ENCODE results near the gene IGLL5. TPM values are rescaled to one million over a fixed set of nuclear protein-coding genes. Genes with fewer than 3 reads are reported as not detected.

IGLL5 gene
- total and polyA plus RNA-seq, 12 donors: 0.26 to 4.4 (median 0.71) TPM; not detected in 5

DNA sequence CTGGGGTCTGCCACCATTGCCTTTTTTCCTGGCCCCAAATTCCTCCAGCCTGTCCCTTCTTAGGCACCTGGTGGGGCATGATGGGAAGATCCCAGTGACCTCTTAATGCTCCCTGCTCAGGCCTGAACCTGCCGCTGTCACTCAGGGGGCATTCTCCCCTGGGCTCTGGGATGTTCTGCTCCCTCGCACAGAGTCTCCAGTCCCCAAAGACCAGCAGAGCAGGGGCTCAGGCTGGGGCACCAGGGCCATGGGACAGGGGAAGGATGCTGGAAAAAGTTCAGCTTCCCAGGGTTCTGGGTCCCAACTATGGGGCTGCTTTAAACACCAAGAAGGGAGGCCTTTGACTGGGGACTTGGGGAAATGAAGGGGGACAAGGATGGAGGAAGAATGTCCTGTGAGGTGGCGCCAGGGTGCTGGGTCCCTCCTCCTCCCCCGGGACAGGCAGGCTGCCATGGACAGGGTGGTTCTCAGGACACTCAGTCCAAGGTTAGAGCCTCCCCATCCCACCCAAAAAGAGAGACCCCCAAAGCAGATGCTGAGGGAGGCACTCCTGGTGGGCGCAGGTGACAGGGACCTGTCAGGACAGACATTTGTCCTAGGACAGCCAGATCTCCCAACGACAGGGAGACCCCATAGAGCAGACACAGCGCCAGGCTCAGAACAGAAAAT, 30.8 kb downstream of the IGLL5 start:
- Histone ChIP-seq H3K27me3 (no peaks in the 10 kb centered on the region), H3K27ac (no peak overlapping the region), H3K36me3 (no peaks in the 10 kb centered on the region), H3K4me1 (no peaks in the 10 kb centered on the region), H3K9me3 (no peaks in the 10 kb centered on the region), H3K4me3 (no peak overlapping the region)
- intact Hi-C loops (cut with DNase I): no loop called here
- TF ChIP-seq, protein P1, sequence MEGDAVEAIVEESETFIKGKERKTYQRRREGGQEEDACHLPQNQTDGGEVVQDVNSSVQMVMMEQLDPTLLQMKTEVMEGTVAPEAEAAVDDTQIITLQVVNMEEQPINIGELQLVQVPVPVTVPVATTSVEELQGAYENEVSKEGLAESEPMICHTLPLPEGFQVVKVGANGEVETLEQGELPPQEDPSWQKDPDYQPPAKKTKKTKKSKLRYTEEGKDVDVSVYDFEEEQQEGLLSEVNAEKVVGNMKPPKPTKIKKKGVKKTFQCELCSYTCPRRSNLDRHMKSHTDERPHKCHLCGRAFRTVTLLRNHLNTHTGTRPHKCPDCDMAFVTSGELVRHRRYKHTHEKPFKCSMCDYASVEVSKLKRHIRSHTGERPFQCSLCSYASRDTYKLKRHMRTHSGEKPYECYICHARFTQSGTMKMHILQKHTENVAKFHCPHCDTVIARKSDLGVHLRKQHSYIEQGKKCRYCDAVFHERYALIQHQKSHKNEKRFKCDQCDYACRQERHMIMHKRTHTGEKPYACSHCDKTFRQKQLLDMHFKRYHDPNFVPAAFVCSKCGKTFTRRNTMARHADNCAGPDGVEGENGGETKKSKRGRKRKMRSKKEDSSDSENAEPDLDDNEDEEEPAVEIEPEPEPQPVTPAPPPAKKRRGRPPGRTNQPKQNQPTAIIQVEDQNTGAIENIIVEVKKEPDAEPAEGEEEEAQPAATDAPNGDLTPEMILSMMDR (IDR thresholded peaks at IDR 0.05): no peak
- no peak for DNase-seq
- WGBS, 2 donors: 78% methylated on average over 7 of the region's 7 CpGs
- ATAC-seq: no peak

DNA sequence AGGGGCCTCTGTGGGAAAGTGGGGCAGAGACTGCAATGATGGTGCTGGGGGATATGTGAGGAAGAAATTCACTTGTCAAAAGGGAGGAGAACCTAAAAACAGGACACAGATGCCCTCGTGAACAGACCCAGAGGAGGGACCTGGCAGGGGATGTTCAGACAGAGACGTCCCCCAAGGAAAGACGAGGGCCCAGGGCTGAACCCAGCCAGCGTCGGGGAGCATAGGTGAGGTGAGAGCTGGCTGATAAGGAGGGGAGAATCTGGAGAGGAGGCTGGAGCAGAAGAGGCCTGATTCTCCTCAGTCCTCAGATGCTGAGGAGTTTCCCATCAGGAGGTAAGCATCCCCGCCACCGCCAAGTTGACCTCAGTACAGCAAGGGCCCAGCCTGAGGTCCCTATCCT, 31.4 kb downstream of the IGLL5 start:
- 87 to 90% methylated on average over 7 of the region's 7 CpGs for WGBS, 2 donors
- ATAC-seq (no peak), DNase-seq (no peak)
- H3K27me3 ChIP-seq: peaks cover 0 to 4% (median 0%) of the 10 kb centered on the region in 7 donors
- H3K4me3 ChIP-seq: no peak overlapping the region
- no peaks in the 10 kb centered on the region for H3K36me3 ChIP-seq
- TF ChIP-seq, protein P1 (IDR thresholded peaks at IDR 0.05): no peak
- intact Hi-C loops (cut with DNase I): no loop called here
- no peaks in the 10 kb centered on the region for H3K9me3 ChIP-seq
- H3K4me1 ChIP-seq: no peaks in the 10 kb centered on the region
- no peak overlapping the region for H3K27ac ChIP-seq

DNA sequence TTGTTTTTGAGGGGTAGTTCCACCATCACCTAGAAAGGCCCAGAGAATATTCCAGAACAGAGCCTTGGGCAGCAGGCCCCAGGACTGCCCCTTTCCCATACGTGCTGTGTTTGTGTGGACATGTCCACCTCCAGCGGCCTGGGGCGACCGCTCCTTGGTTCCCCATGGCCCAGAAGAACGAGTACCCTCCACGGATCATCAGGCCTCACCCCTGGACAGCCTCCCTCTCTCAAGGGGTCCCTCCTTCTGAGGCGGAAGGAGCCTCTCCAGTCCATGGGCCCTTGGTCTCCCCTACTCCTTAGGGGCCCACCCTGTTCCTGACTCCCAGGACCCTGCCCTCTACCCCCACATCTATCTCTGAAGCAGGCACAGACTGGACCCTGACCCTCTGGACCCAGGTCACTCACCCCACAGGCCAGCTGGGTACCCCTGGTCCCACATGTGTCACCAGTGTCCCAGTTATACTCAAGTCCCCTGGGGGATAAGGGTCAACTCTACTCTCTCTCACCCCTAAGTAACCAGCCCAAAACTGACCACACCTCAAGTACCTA, 32.6 kb downstream of the IGLL5 start:
- Histone ChIP-seq H3K4me3 (no peak overlapping the region), H3K4me1 (no peaks in the 10 kb centered on the region), H3K36me3 (no peaks in the 10 kb centered on the region), H3K27ac (no peak overlapping the region), H3K27me3 (peaks cover 0 to 16% (median 3%) of the 10 kb centered on the region in 7 donors), H3K9me3 (no peaks in the 10 kb centered on the region)
- ATAC-seq: no peak
- DNase-seq: no peak
- intact Hi-C loops (cut with DNase I): no loop called here
- TF ChIP-seq, protein P1 (IDR thresholded peaks at IDR 0.05): no peak
- WGBS, 2 donors: 87 to 93% methylated on average over 7 of the region's 7 CpGs

DNA sequence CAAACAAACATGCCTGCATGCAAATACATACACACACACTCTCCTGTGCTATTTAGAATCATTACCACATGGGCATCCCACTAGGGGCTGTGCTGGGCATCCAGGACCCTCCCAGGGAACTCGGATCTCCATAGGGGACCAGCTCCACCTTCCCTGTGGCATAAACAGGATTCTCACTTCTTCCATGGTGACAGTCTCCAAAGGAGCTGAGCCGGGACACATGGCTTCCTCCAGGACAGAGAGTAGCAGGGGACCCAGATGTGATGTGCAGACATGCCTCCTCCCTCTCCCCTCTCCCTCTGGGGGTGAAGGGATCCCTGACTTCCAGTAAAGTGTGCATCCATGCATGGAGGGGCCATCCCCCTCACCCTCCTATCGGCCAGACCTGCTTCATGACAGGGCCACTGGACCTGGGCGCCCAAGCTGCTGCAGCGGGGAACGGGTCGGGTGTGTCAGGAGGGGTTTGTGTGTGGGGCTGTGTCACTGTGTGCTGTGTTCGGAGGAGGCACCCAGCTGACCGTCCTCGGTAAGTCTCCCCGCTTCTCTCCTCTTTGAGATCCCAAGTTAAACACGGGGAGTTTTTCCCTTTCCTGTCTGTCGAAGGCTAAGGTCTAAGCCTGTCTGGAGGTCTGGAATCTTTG, 33.4 kb downstream of the IGLL5 start:
- DNase-seq: no peak
- intact Hi-C loops (cut with DNase I): no loop called here
- H3K9me3 ChIP-seq: no peaks in the 10 kb centered on the region
- no peaks in the 10 kb centered on the region for H3K4me1 ChIP-seq
- ATAC-seq: no peak
- 80 to 83% methylated on average over 13 of the region's 13 CpGs for WGBS, 2 donors
- TF ChIP-seq, protein P1 (IDR thresholded peaks at IDR 0.05): no peak
- H3K27ac ChIP-seq: no peak overlapping the region
- no peak overlapping the region for H3K4me3 ChIP-seq
- no peaks in the 10 kb centered on the region for H3K36me3 ChIP-seq
- H3K27me3 ChIP-seq: peaks cover 0 to 16% (median 5%) of the 10 kb centered on the region in 7 donors

All from heart right ventricle (tissue), 16 donors.